ENCODE measurements around the gene MAP10.

GRCh38 chr1:232768793-232769192, 36.4 kb upstream of the MAP10 start:
- TF ChIP-seq CTCF (IDR thresholded peaks at IDR 0.05) (no peak), SP1 (CRISPR knock-in tag; conservative IDR thresholded peaks at IDR 0.05) (no peak), AFF4 (CRISPR knock-in tag; IDR thresholded peaks at IDR 0.05; ENCODE audit: borderline replicate concordance) (no peak), E2F1 (CRISPR knock-in tag; IDR thresholded peaks at IDR 0.05) (no peak), ZNF121 (CRISPR knock-in tag; IDR thresholded peaks at IDR 0.05) (no peak), ATF1 (CRISPR knock-in tag; IDR thresholded peaks at IDR 0.05) (no peak), NFATC4 (CRISPR knock-in tag; IDR thresholded peaks at IDR 0.05) (no peak), CDX4 (CRISPR knock-in tag; IDR thresholded peaks at IDR 0.05; ENCODE audit: borderline replicate concordance) (no peak), ZNF232 (CRISPR knock-in tag; IDR thresholded peaks at IDR 0.05) (no peak), ZNF263 (CRISPR knock-in tag; IDR thresholded peaks at IDR 0.05; ENCODE audit: low read depth) (no peak)

Data from WTC11 (cell line).